Measurements from ENCODE around the gene SLC22A17.

Gene SLC22A17

DNA sequence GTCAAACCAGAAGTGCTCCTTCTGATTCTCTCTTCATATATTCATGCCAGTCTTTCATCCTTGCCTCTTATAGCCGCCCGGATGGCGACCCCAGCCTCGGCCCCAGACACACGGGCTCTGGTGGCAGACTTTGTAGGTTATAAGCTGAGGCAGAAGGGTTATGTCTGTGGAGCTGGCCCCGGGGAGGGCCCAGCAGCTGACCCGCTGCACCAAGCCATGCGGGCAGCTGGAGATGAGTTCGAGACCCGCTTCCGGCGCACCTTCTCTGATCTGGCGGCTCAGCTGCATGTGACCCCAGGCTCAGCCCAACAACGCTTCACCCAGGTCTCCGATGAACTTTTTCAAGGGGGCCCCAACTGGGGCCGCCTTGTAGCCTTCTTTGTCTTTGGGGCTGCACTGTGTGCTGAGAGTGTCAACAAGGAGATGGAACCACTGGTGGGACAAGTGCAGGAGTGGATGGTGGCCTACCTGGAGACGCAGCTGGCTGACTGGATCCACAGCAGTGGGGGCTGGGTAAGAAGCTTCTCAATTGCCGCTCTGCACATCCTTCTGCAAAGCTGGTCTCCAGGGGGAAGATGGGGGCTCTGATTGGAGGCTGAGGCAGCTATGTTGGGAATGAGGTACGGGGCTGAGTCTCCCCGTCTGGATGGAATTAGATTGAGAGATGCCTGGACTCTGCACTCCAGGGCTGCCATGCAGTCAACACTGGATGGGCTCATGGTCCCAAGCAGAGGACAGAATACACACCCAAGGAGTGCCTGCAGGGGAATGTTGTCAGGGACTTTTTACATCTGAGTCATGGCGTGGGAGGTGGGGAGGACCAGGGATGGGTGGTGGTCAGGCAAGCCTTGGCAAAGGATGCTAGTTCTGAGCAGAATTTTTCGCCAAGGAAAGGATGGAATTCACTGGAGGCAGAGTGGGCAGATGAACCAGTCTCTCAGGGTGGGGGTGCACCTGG, 44.7 kb downstream of the SLC22A17 start:
- no peak for DNase-seq (ENCODE audit: low spot score)

DNA sequence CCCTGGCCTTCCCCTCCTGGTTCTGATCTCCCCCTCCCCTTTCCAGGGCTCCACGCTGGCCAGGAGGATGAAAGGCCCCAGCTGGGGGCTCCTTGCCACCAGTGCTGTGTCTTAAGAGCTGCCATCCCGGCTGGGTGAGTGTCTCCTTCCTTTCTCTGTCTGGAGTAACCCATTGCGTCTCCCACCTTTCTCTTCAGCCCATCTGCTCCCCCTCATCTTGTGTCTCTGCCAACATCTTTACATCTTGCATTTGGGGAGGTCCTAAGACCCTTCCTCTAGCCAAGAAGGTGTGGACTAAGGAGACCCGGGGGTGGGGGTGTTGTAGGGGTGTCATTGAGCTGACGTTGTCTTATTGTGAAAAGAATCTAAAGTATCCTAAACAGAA, 45.5 kb downstream of the SLC22A17 start:
- DNase-seq (ENCODE audit: low spot score), result no peak

DNA sequence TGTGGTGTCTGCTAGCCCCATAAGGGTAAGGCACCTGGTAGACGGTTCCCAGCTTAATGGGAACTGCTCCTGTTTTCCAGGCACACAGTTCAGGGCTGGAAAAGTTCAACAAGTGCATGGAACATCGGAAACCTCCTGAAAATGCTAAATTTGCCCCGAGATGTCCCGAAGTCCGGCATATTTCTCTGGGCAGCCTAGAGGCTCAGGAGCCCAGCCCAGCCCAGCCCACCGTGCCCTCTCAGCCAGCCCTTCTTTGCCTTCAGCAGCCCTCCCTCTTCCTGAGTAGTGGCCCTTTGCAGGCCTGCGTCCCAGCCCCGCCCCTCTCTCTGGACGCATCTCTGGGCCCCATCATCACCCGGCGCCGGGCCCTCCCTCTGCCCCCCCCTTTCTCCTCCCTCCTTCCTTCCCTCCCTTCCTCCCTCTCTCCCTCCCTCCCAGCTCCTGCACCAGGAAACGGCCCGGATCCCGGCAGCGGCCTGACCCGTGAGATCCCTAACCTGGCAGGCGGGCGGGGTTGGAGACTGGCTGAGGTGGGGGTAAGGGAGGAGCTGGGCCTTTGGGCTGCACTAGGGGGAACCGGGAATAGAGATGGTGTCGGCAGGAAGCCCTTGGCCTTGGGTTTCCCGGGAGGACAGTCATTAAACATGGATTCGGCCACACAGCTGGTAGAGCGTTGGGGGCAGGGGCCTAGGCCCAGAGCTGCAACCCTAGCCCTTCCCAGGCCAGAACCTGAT, 46.1 kb downstream of the SLC22A17 start, which contains the start of gene BCL2L2:
Gene BCL2L2 (plus strand): TSS at position 422 of the 734 bp plus-strand sequence. CDS start 935 bp downstream, outside the sequence.
- peak; percentile 89 for DNase-seq (ENCODE audit: low spot score)

DNA sequence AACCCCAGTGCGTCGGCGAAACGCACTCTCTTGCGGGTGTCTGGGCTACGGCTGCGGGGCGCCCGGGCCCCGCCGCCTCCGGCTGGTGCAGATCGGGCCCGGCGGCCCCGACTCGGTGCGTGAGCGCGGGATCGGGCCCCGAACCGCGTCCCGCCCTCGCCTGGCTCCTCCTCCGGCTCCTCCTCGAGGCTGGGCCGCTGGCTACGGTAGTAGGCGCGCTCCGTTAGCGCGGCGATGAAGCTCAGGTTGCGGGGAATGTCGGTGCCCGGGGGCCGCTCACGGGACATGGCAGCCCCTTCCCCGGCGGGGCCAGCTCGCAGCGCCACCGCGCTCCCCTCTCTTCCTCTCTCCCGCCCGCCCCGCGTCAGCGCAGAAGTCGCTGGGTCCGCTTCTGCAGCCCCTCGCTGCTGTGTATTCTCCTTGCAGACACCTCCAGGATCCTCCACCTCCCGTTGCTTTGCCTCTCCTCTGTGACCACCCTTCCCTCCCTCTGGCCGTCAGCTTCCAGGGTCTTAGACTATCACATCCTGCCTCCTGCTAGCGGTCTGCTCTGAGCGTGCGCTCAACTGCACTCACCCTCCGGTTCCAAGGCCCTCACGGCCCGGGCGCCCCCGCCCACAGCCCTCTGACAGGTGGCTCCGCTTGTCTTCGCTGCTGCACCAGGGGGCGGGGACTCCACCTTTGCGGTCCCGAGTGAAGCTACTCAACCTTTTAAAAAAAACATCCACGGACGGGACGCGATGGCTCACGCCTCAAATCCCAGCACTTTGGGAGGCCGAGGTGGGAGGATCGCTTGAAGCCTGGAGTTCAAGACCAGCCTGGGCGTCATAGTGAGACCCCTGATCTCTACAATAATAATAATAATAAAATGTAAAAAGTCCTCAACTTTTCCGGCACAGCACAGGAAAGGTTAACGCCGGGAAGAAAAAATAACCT, 50.1 kb downstream of the SLC22A17 start, which contains the start of gene PPP1R3E:
Gene PPP1R3E (minus strand): TSS at position 570 of the 936 bp plus-strand sequence. CDS start 283 bp downstream, at position 287.
- DNase-seq (ENCODE audit: low spot score), result peak; percentile 71

DNA sequence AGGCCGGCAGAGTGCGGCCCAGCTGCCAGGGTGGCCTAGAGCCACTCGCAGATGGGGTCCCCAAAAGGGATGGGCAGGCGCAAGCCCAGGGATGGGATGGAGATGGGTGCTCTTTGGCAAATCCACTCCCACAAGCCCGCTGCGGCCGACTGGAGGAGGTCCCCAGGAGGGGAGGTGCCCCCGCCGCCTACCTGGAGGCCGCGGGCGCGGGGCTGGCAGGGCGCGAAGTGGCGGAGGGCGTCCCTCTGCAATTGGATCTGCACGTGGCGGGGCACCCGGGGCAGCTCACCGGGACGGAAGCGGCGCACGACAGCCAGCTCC, 50.8 kb downstream of the SLC22A17 start:
- DNase-seq (ENCODE audit: low spot score), result no peak

DNA sequence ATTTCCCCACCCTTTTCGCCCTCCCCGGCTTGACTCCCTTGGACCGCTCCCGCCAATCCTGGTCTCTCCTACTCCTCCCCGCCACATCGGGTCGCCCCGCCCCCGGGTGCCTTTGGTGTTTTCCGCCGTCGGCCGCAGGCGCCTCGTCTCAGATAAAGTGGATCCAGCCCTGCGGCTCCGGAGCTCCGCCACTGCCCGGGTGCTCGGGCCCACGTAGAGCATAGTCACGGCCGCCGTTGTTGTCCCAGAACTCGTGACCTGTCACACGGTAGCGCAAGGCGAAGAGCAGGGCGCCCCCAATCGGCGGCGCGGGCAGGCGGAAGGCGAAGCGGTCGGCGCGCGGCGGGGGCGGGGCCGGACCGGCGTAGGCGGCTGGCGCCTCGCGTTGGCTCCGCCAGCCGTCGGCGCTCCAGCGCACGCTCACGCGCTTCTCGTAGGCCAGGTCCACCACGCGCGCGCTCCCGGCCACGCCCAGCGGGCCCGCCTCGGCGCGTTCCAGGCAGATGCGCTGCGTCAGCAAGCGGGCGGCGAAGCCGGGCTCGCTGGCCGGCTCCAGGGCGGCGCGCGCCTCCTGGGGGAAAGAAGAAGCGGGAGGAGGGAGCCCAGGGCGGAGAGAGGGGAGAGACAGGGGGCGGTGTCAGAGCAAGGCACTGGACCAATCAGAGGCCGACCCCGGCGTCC, 51.3 kb downstream of the SLC22A17 start:
- DNase-seq (ENCODE audit: low spot score), result peak; percentile 97

DNA sequence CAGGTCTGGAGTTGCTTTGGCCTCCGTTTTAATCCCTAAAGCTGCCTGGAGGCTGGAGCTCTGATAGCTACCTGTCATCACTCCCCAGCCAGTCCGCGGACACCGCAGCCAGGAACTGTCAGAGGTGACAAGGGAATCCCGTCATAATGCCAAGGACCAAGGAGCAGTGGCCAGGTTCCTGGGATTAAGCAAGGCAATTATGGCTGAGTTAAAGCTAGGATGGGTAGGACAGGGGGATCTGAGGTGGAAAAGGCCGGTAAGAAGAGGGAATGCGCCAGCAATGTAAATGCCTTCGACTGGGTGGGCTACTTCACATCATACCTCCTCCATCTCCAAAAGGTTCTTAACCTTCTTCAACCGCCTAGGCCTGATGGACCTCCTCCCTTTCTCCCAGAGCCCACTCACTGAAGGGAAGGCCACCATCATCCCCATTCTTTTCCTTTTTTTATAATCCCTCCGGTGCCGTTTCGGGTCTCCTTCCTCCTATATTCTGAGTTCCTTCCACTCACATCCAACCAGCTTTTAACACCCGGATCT, 51.9 kb downstream of the SLC22A17 start:
- DNase-seq (ENCODE audit: low spot score), result peak; percentile 74

DNA sequence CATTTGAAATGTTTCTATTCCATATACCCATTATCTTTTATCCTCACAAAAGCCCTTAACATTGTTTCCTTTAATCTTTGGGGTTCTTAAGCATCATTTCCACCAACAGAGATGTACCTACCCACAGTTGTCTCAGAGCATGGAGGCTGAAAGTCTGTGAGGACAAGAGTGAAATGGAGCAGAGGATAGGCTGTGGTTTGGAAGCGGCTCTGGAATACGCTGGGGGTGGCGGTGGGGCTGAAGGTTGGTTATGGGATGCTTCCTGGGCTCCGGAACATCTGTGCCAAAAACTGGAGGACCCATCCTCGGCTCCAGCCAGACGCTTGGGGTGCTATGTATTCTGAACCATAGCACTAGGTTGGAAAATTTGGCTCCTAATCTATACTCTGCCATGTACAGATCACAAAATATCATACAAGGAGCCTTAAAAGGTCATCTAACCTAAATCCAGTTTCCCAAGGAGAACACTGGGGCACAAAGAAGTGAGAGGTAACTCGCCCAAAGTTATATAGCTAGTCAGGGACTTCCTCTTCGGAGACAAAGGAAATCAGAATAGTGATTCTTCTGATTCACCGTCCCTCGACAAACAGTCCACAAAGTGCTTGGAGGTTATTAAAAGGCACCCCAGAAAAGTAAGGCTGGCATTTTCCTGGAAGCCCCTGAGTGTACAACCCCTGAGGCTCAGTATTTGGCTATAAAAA, 52.6 kb downstream of the SLC22A17 start:
- DNase-seq (ENCODE audit: low spot score), result no peak

DNA sequence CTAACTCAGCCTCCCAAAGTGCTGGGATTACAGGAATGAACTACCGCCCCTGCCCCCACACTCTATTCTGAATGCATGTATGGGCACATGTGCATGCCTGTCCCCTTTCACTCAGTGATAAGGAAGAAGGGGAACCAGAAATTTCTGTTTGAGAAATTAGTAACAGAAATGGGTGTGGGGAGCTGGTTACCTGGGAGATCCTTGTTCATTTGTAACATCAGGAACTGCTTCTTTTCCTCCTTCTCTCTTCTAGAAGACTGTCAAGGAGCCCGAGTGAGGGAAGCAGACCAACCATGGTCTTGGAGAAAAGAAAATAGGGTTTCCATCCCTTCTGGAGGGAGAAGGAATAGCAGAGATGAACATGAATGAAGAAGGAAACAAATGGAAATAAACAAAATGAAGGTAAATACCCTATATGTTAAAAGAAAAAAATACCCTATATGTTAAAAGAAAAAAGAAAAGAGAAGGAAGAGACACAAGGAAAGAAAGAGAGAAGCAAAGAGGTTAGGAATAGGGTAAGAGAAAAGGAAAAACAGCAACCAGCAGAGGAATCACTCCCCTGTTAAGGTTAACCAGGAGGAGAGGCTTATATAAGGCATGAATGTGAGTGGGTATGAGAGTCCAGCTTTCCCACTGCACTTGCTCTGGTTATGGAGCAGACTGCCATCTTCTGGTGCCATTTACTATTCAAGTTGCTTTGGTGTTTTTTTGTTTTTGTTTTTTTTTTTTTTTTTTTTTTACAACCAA, 53.3 kb downstream of the SLC22A17 start:
- peak; percentile 79 for DNase-seq (ENCODE audit: low spot score)

DNA sequence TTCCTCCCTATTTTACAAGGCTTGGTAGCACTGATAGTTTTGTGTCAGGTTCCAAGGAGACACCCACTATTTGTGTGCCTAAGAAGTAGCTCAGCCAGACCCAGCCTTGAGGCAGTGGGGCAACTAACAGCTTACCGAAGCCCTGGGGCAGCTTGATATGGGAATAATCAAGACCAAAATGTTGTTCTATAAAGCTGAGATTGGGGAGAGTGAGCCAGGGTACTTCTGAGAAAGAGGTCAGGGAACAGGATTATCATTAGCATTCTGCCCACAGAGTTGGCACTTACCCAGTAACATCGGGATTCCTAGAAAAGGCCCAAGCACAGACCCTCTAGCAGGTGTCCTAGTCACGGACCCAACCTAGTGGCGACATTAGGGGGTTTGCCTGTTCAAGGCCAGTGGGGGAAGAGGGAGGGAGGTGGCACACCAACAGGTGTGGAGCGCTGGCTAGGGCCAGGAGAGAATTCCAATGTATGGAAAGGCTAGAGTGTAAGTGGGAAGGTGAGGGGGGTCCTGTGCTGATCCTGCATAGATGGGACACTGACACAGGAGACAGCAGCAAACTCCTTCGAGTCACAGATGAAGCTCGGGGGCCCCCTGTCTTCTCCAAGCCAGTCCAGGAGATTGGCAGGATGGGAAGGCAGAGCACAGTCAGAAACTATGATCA, 54.9 kb downstream of the SLC22A17 start:
- DNase-seq (ENCODE audit: low spot score), result no peak

DNA sequence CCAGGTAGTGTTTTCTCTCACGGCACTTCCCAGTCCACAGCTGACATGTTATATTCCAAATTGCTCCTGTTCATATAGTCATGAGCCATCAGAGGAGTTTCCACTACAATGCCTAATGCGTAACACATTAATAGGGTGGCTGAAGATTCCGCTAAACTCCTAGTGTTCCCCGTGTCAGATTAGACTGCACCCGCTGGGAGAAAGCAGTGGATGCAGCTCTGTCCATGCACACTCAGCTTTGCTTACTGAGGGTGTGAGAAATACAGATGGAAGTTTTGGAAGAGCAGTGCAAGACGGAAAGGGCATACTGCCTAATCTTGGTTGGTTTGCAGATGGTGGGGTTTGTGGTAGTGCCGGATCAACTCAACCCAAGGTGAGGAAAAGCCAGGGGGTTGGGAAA, 55.6 kb downstream of the SLC22A17 start:
- DNase-seq (ENCODE audit: low spot score), result no peak
